NCI-H146 (cell line): Measurements from ENCODE around the gene GRIN3B.
A peak's percentile ranks its signal among the peaks of the same experiment; 100 is the strongest.

ENCODE experiments used
- DNase-seq: peaks from one replicate; lab custom pipeline; 2025; lab: John Stamatoyannopoulos, UW

GRIN3B gene

GRCh38 chr19:964761-965694, 35.2 kb upstream of the GRIN3B start:
- DNase-seq: no peak

DNA sequence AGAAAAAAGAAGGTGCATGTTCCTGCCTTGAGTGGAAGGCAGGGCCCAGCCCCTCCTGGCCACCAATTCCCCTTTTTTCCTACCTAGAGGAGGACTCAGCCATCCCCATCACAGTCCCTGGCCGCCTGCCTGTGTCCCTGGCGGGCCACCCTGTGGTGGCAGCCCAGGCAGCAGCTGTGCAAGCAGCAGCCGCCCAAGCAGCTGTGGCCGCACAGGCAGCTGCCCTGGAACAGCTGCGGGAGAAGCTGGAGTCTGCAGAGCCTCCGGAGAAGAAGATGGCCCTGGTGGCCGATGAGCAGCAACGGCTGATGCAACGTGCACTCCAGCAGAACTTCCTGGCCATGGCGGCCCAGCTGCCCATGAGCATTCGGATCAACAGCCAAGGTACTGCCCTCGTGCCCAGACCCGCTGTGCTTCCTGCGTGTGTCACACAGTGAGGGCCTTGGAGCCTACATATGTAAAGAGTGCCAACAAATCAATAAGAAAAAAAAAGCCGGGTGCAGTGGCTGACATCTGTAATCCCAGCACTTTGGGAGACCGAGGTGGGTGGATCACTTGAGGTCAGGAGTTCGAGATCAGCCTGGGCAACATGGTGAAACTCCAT, 33.6 kb upstream of the GRIN3B start:
- no peak for DNase-seq

- DNase-seq: no peak
Observed at GRCh38 chr19:970695-971094, 29.5 kb upstream of the GRIN3B start.

DNA sequence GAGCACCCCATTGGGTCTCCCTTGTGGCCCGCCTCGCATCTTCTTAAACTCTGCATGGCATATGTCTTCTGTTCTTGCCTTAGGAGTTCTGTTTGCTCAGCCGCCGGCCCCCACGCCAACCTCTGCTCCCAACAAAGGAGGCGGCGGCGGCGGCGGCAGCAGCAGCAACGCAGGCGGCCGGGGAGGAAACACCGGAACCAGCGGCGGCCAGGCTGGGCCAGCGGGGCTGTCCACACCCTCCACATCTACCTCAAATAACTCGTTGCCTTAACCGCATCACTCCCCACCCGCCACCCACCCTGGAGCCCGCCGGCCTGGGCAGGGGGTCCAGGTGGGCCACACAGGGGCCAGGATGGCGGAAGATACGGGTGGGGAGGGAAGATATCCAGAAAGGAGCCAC, 28.4 kb upstream of the GRIN3B start:
- DNase-seq: no peak

- no peak for DNase-seq
Observed at GRCh38 chr19:972281-972680, 27.9 kb upstream of the GRIN3B start.

DNA sequence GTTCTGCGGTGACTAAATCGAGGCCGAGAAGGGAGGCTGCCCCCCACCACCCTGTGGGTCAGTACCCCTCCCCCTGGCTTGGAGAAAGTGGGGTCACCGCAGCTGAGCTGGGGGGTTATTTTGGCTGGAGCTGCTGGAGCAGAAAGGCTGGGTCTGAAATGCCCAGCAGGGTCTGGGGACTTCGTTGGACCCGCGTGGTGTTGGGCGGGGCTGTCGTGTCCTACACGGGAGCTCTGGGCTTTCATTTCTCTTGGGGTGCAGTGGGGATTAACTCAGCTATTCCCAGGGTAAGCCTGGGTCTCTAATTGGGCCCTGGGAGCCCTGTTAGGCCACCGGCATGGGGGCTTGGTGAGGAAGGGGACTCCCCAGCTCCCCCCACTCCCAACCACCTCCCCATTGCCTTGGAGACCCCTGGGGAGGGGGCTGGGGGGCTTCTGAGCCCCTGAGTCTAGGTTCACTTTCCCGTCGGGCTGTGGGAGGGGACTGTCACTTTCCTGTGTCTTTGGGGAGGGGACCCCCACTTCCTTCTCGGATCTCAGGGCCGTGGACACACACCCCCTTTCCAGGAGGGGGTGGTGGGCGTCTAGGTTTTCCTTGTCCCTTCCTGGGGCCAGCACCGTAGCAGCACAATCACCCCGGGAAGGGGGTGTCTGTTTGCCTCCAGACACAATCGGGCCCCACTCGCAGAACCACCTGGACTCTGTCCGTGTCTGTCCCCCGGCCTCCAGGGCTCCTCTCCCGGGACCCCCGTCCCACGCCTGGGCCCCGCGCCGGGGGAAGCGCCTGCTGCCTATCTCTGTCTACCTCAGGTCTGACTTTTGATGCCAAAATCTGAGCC, 26.3 kb upstream of the GRIN3B start:
- no peak for DNase-seq

DNA sequence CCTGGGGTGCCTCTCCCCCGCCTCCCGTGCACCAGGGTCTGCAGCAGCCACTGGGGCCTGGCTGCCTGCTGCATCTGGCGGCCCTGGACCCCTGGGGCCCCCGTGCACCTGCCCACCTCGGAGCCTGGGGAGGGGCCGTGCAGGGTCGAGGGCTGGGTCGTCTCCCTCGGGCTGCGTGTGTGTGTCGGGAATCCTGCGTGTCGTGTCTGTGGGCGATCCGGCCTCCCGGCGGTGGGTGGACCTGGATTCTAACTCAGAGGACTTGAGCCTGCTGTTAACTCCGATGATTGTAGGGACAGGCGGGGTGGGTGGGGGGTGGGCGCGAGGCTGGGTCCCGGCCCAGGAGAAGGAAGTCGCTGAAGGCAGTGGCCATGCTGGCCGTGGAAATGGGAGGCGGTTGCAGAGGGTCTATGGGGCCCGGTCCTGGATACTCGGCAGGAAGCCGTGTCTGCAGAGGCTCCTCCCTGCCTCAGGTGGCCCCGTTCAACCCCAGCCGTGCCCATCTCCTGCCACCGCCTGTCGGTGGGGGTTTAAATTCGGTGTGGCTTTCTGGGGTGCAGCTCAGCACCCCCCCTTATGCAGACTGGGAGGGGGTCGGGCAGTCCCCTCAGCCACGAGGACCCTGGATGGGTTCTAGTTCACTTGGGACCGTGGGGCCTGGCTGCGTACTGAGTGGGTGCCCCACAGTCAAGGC, 25.5 kb upstream of the GRIN3B start:
- DNase-seq: no peak

GRCh38 chr19:976476-976875, 23.7 kb upstream of the GRIN3B start:
- DNase-seq: no peak

DNA sequence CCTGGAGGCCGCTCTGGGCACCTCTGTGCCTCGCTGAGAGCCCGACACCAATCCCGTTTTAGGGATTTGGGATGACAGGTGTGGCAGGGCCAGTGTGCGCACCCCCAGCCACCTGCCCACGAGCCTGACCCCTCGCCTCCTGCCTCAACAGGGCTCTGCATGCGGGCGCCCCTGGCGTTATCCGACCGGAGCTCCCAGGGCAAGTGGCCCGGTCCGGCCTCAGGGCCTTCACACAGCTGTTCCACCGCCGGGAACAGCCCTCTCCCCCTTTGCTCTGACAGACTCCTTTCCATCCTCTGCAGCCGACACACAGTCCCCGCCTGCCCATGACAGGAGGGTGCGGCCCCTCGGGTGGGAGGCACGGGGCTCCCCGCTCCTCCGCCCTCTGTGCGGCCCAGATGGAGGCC, 23.2 kb upstream of the GRIN3B start:
- no peak for DNase-seq

DNA sequence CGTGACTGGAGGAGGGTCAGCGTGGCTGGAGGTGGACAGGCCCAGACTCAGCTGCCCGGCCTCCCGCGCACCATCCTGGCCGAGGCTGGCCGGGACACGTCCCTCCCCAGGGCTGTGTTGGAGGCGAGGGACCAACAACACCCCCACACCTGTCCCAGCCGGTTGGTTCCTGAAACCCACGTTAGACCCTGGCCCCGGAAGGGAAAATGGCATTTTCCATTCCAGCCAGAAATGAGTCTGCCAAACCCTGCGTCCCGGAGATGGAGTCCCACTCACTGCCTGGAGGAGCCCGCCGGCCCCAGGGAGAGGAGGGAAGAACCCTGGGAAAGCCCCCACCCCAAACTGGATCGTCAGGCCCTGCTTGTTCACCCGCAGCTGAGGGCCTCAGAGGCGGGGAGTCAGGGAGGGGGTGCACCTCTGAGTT, 20.9 kb upstream of the GRIN3B start:
- no peak for DNase-seq

GRCh38 chr19:980133-980998, 19.9 kb upstream of the GRIN3B start:
- DNase-seq: peak; percentile 43

GRCh38 chr19:982567-983170, 17.6 kb upstream of the GRIN3B start:
- DNase-seq: peak; percentile 33

DNA sequence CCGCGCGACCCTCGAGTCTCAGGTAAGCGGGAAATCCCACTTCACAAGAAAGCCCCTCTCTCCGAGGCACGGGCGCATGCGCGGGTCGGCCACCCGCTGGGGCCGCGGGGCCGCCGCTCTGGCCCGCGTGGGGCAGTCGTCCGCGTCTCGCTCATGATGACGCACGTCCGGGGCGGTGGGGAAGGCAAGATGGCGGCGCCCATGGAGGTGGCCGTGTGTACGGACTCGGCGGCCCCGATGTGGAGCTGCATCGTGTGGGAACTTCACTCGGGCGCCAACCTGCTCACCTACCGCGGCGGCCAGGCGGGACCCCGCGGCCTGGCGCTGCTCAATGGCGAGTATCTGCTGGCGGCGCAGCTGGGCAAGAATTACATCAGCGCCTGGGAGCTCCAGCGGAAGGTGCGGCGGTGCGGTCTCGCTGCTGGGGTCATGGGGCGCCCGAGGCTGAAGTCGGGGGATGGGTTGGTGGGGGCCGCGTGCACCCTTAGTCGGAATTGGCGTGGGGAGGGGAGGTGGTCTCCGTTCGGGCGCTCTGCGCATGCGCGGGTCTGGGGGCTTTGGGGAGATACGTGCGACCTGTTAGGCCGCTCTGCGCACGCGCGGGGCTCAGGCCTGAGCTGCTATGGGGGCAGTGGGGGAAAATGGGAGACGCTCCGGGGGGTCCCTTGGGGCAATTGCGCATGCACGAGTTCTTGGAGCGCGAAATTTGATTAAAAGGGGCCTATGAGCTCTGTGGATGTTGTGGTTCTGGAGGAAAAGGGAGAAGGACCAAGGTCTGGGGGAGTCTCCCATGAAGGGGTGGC, 15.9 kb upstream of the GRIN3B start, which contains the start of gene WDR18:
TSS of gene WDR18 (plus strand) at position 181 of the 803 bp plus-strand sequence. CDS start at position 190, 9 bp downstream.
- DNase-seq: peak; percentile 83

- no peak for DNase-seq
Observed at GRCh38 chr19:986083-986482, 14.1 kb upstream of the GRIN3B start.

- DNase-seq: no peak
Observed at GRCh38 chr19:988081-988480, 12.1 kb upstream of the GRIN3B start.

GRCh38 chr19:988510-988909, 11.7 kb upstream of the GRIN3B start:
- no peak for DNase-seq

DNA sequence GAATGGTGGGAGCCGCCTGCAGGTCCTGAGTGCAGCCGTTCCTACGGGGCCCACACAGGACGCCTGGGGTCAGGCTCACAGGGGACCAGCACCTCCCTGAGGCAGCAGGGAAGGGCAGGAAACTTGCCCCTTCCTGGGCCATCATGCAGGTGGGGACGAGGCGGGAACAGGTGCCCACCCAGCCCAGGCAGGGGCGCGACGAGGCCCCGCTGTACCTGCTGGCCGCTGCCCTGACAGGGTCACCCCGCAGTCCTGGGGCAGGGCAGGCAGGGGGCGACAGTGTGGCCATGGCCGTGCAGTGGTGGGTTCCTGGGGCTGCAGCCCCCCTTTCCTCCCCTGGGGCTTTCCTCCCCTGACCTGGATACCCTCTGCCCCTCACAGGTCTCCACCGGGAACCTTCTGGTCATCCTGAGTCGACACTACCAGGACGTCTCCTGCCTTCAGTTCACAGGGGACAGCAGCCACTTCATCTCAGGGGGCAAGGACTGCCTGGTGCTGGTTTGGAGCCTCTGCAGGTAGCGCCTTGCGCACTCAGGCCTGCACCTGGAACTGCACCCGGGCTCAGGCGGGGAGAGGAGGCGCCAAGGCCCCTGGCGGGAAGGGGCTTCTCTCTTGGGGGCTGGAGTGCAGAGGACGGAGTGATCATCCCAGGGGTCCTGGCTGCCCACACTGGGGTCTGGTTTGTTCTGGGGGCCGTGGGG, 10.7 kb upstream of the GRIN3B start:
- no peak for DNase-seq

DNA sequence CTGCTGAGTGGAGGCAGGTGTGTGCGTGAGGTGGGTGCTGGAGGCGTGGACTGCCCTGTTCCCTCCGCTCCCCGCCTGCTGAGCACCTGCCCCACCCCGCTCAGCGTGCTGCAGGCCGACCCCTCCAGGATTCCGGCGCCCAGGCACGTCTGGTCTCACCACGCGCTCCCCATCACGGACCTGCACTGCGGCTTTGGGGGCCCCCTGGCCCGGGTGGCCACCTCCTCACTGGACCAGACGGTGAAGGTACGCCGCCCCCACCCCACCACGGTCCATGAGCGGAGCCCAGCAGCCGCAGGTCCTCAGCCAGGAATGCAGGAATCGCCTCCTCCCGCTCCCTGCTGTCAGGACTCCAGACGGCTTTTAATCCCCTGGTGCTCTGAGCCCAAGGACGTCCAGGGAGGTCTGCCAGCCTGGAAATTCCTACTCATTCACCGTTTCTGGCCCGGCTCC, 10.1 kb upstream of the GRIN3B start:
- DNase-seq: no peak

GRCh38 chr19:990746-991145, 9.5 kb upstream of the GRIN3B start:
- no peak for DNase-seq
